Panc1 (cell line): ENCODE results near the gene AGAP1.
A peak's percentile ranks its signal among the peaks of the same experiment; 100 is the strongest.

ENCODE experiments used
- POLR2AphosphoS5 ChIP-seq: IDR thresholded peaks from 2 replicates; pipeline ENCODE4 v1.6.1; 2012; ENCODE audit warnings: mild to moderate bottlenecking, low read depth, low read length, moderate library complexity
- SIN3A ChIP-seq: IDR thresholded peaks from 2 replicates; pipeline ENCODE4 v1.6.1; 2012; ENCODE audit warnings: low read depth, mild to moderate bottlenecking, low read length, moderate library complexity, borderline replicate concordance; ENCODE audit not compliant: insufficient read depth
- TF ChIP-seq, protein P1 (sequence below): fragments of 450-650 bp; IDR thresholded peaks from 2 replicates; pipeline ENCODE4 v1.5.1; 2017; ENCODE audit warnings: mild to moderate bottlenecking

DNA sequence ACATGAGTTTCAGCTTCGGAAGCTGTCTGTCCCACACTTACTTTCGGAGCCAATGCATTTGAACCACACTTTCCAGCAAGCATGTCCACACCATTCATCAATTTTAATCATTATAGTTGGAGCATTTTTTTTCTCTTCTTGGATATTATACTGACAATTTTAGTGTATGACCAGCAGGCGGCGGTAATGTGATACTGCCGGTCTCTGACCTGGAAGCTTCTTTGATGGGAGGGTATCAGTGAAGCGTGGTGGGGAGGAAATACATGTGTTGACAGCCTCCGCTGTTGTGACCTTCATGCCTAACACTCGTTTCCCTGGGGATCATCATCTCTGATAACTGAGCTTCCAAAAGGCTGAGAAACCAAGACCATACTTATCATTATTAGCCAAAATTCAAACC lies 442.6 kb downstream of the AGAP1 start:
- TF ChIP-seq, protein P1, sequence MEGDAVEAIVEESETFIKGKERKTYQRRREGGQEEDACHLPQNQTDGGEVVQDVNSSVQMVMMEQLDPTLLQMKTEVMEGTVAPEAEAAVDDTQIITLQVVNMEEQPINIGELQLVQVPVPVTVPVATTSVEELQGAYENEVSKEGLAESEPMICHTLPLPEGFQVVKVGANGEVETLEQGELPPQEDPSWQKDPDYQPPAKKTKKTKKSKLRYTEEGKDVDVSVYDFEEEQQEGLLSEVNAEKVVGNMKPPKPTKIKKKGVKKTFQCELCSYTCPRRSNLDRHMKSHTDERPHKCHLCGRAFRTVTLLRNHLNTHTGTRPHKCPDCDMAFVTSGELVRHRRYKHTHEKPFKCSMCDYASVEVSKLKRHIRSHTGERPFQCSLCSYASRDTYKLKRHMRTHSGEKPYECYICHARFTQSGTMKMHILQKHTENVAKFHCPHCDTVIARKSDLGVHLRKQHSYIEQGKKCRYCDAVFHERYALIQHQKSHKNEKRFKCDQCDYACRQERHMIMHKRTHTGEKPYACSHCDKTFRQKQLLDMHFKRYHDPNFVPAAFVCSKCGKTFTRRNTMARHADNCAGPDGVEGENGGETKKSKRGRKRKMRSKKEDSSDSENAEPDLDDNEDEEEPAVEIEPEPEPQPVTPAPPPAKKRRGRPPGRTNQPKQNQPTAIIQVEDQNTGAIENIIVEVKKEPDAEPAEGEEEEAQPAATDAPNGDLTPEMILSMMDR: peak; percentile 88
- TF ChIP-seq SIN3A (no peak), POLR2AphosphoS5 (no peak)
